ENCODE results near the gene TLX1. TPM values are rescaled to one million over a fixed set of nuclear protein-coding genes. Genes with fewer than 3 reads are reported as not detected.

TLX1 gene
- total RNA-seq, 1 donor from 2014 or later: 0.33 TPM

DNA sequence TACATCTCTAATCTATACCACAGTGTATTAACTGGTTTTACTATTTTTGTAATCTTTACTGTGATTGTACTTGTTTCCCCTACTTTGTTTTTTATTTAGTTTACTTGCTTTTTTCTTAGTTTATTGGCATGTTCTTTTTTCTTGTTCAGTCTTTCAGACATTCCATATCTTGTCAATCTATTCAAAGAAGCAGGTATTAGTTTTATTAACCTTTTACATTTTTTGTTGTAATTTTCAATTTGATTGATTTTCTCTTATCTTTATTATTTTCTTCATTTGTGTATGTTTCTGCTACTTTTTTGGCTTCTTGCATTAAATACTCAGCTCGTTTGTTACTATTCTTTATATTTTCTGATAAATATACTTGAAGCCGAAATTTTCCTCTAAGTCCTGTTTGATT lies 41.6 kb downstream of the TLX1 start:
- Mint-ChIP-seq H3K27ac (ENCODE audit: unreplicated experiment) (no peak overlapping the region), H3K4me3 (no peak overlapping the region), H3K4me1 (no peaks in the 10 kb centered on the region), H3K36me3 (ENCODE audit: low read depth) (peaks cover 3% of the 10 kb centered on the region), H3K27me3 (ENCODE audit: low read depth) (peaks cover 82% of the 10 kb centered on the region), H3K9me3 (peaks cover 7% of the 10 kb centered on the region)
- TF ChIP-seq, protein P1, sequence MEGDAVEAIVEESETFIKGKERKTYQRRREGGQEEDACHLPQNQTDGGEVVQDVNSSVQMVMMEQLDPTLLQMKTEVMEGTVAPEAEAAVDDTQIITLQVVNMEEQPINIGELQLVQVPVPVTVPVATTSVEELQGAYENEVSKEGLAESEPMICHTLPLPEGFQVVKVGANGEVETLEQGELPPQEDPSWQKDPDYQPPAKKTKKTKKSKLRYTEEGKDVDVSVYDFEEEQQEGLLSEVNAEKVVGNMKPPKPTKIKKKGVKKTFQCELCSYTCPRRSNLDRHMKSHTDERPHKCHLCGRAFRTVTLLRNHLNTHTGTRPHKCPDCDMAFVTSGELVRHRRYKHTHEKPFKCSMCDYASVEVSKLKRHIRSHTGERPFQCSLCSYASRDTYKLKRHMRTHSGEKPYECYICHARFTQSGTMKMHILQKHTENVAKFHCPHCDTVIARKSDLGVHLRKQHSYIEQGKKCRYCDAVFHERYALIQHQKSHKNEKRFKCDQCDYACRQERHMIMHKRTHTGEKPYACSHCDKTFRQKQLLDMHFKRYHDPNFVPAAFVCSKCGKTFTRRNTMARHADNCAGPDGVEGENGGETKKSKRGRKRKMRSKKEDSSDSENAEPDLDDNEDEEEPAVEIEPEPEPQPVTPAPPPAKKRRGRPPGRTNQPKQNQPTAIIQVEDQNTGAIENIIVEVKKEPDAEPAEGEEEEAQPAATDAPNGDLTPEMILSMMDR (conservative IDR thresholded peaks at IDR 0.05): no peak
- no peak for DNase-seq (ENCODE audit: low read depth, low spot score)

- H3K9me3 Mint-ChIP-seq: peaks cover 6% of the 10 kb centered on the region
- H3K27me3 Mint-ChIP-seq (ENCODE audit: low read depth): peaks cover 78% of the 10 kb centered on the region
- TF ChIP-seq, protein P1 (conservative IDR thresholded peaks at IDR 0.05): no peak
- peaks cover 3% of the 10 kb centered on the region for H3K36me3 Mint-ChIP-seq (ENCODE audit: low read depth)
- no peaks in the 10 kb centered on the region for H3K4me1 Mint-ChIP-seq
- no peak for DNase-seq (ENCODE audit: low read depth, low spot score)
- no peak overlapping the region for H3K4me3 Mint-ChIP-seq
- H3K27ac Mint-ChIP-seq (ENCODE audit: unreplicated experiment): no peak overlapping the region
Observed at GRCh38 chr10:101174319-101174718, 43.2 kb downstream of the TLX1 start.

- no peak for DNase-seq (ENCODE audit: low read depth, low spot score)
- Mint-ChIP-seq H3K9me3 (peaks cover 5% of the 10 kb centered on the region), H3K4me3 (no peak overlapping the region), H3K36me3 (ENCODE audit: low read depth) (peaks cover 3% of the 10 kb centered on the region), H3K4me1 (no peaks in the 10 kb centered on the region), H3K27me3 (ENCODE audit: low read depth) (peaks cover 73% of the 10 kb centered on the region), H3K27ac (ENCODE audit: unreplicated experiment) (no peak overlapping the region)
- TF ChIP-seq, protein P1 (conservative IDR thresholded peaks at IDR 0.05): no peak
Observed at GRCh38 chr10:101176577-101176976, 45.5 kb downstream of the TLX1 start.

DNA sequence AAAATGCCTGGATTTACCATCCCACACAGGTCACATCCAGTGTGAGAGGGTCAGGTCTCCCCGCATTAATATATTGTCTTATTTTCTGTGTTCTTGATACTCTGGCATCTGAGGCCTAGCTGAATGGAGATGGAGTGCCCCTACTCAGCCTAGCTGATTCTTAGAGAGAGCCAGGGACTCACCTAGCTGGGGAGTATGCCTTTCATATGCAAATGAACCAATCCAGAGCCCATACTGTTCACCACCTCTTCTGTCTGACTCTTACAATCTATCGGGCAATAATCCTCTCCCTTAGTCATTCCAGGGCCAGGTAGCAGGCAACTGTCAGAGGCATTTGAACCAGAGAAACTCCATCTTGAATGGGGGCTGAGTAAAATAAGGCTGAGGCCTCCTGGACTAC lies 51.8 kb downstream of the TLX1 start:
- no peaks in the 10 kb centered on the region for H3K9me3 Mint-ChIP-seq
- H3K27ac Mint-ChIP-seq (ENCODE audit: unreplicated experiment): no peak overlapping the region
- no peak for DNase-seq (ENCODE audit: low read depth, low spot score)
- H3K27me3 Mint-ChIP-seq (ENCODE audit: low read depth): peaks cover 37% of the 10 kb centered on the region
- TF ChIP-seq, protein P1 (conservative IDR thresholded peaks at IDR 0.05): no peak
- no peaks in the 10 kb centered on the region for H3K4me1 Mint-ChIP-seq
- H3K4me3 Mint-ChIP-seq: no peak overlapping the region
- H3K36me3 Mint-ChIP-seq (ENCODE audit: low read depth): no peaks in the 10 kb centered on the region

DNA sequence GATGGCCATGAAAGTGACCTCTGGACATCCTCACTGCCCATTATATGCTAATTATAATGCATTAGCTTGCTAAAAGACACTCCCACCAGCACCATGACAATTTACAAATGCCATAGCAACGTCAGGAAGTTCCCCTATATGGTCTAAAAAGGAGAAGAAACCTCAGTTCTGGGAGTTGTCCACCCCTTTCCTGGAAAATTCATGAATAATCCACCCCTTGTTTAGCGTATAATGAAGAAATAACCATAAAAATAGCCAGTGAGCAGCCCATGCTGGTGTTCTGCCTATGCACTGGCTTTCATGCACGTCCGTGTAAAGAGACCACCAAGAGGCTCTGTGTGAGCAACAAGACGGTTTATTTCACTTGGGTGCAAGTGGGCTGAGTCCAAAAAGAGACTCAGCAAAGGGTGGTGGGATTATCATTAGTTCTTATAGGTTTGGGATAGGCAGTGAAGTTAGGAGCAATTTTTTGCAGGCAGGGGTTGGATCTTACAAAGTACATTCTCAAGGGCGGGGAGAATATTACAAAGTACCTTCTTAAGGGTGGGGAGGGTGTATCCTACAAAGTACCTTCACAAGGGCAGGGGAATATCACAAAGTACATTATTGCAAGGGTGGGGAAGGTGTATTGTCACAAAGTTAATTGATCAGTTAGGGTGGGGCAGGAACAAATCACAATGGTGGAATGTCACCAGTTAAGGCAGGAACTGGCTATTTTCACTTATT lies 52.5 kb downstream of the TLX1 start:
- Mint-ChIP-seq H3K27ac (ENCODE audit: unreplicated experiment) (no peak overlapping the region), H3K4me1 (no peaks in the 10 kb centered on the region), H3K9me3 (no peaks in the 10 kb centered on the region), H3K4me3 (no peak overlapping the region), H3K27me3 (ENCODE audit: low read depth) (peaks cover 31% of the 10 kb centered on the region), H3K36me3 (ENCODE audit: low read depth) (no peaks in the 10 kb centered on the region)
- no peak for DNase-seq (ENCODE audit: low read depth, low spot score)
- TF ChIP-seq, protein P1 (conservative IDR thresholded peaks at IDR 0.05): no peak

Other genes starting within 250 kb of the TLX1 start
- gene SLF2, start 218.3 kb upstream of the TLX1 start, total RNA-seq: 39.6 and 40.6 TPM in 2 replicates
- 7.0 and 9.1 TPM in 2 replicates for gene SEMA4G, start 161.8 kb upstream of the TLX1 start, total RNA-seq
- 62.9 and 64.0 TPM in 2 replicates for gene MRPL43, start 143.8 kb upstream of the TLX1 start, total RNA-seq
- gene TWNK, start 143.8 kb upstream of the TLX1 start, total RNA-seq: 14.3 and 14.6 TPM in 2 replicates
- gene LZTS2, start 131.5 kb upstream of the TLX1 start, total RNA-seq: 70.8 and 71.0 TPM in 2 replicates
- 0.50 and 0.68 TPM in 2 replicates for gene PDZD7, start 100.2 kb upstream of the TLX1 start, total RNA-seq
- 1.9 and 2.1 TPM in 2 replicates for gene SFXN3, start 100.1 kb upstream of the TLX1 start, total RNA-seq
- gene KAZALD1, start 69.3 kb upstream of the TLX1 start, total RNA-seq: 1.4 and 2.9 TPM in 2 replicates
- gene LBX1, start 98.2 kb downstream of the TLX1 start, total RNA-seq: 1.0 and 1.1 TPM in 2 replicates
- 35.5 and 37.0 TPM in 2 replicates for gene BTRC, start 222.9 kb downstream of the TLX1 start, total RNA-seq